Liver (tissue), 9 donors: ENCODE measurements around the gene SCYGR4. TPM values are rescaled to one million over a fixed set of nuclear protein-coding genes. Genes with fewer than 3 reads are reported as not detected.

Source experiments
- DNase-seq: peaks from one replicate; pipeline ENCODE4 v3.0.0-alpha.2; 2017; ENCODE audit warnings: low spot score
- H3K27ac ChIP-seq, 2 donors: one replicate each; pipeline ENCODE4 v1.7.0; 2013; ENCODE audit warnings: inconsistent platforms in 2 of 2, low read length in 2 of 2, control low read depth in 1 of 2, low read depth in 1 of 2, mild to moderate bottlenecking in 1 of 2
- H3K27me3 ChIP-seq, 4 donors: one replicate each; pipeline versions ENCODE4 v1.6.1 to v1.7.0; 2013; ENCODE audit warnings: low read length in 3 of 4, inconsistent platforms in 1 of 4, mild to moderate bottlenecking in 1 of 4, moderate library complexity in 1 of 4; ENCODE audit not compliant: control insufficient read depth in 4 of 4, insufficient read depth in 4 of 4
- H3K36me3 ChIP-seq, 4 donors: one replicate each; pipeline versions ENCODE4 v1.6.1 to v1.7.0; 2013; ENCODE audit warnings: low read length in 3 of 4, mild to moderate bottlenecking in 3 of 4, low read depth in 1 of 4, moderate library complexity in 1 of 4; ENCODE audit not compliant: control insufficient read depth in 4 of 4, insufficient read depth in 3 of 4
- H3K4me1 ChIP-seq, 4 donors: one replicate each; pipeline versions ENCODE4 v1.6.1 to v1.7.0; 2013; ENCODE audit warnings: low read length in 3 of 4, mild to moderate bottlenecking in 3 of 4, moderate library complexity in 1 of 4; ENCODE audit not compliant: control insufficient read depth in 4 of 4, insufficient read depth in 4 of 4
- H3K4me3 ChIP-seq, 3 donors: one replicate each; pipeline versions ENCODE4 v1.6.1 to v1.7.0; 2013; ENCODE audit warnings: low read length in 3 of 3, control low read depth in 1 of 3, low read depth in 1 of 3, mild to moderate bottlenecking in 1 of 3
- H3K9ac ChIP-seq, 2 donors: one replicate each; pipeline ENCODE4 v1.7.0; 2013; ENCODE audit warnings: low read length in 2 of 2, mild to moderate bottlenecking in 2 of 2, moderate library complexity in 2 of 2, control low read depth in 1 of 2, low read depth in 1 of 2
- H3K9me3 ChIP-seq, 4 donors: one replicate each; pipeline versions ENCODE4 v1.6.1 to v1.7.0; 2013; ENCODE audit warnings: low read length in 3 of 4; ENCODE audit not compliant: control insufficient read depth in 4 of 4
- EGR1 ChIP-seq, 2 donors: IDR thresholded peaks; 2 replicates each; pipeline ENCODE4 v1.6.1; 2016 to 2018; ENCODE audit warnings: antibody characterized with exemption in 2 of 2, low read depth in 2 of 2
- FOXA1 ChIP-seq: IDR thresholded peaks from 2 replicates; pipeline ENCODE4 v1.6.1; 2016; ENCODE audit warnings: antibody characterized with exemption
- FOXA2 ChIP-seq: IDR thresholded peaks from 2 replicates; pipeline ENCODE4 v1.6.1; 2016; ENCODE audit warnings: antibody characterized with exemption
- GABPA ChIP-seq, 2 donors: IDR thresholded peaks in 1 of 2; conservative IDR thresholded peaks in 1 of 2; 2 replicates each; pipeline ENCODE4 v1.6.1; 2016; ENCODE audit warnings: antibody characterized with exemption in 2 of 2, mild to moderate bottlenecking in 1 of 2, moderate library complexity in 1 of 2
- HNF4A ChIP-seq, 2 donors: conservative IDR thresholded peaks; 2 replicates each; pipeline ENCODE4 v1.6.1; 2016; ENCODE audit warnings: antibody characterized with exemption in 2 of 2, mild to moderate bottlenecking in 2 of 2
- HNF4G ChIP-seq: IDR thresholded peaks from 2 replicates; pipeline ENCODE4 v1.6.1; 2016; ENCODE audit warnings: antibody characterized with exemption
- JUND ChIP-seq, 2 donors: IDR thresholded peaks; 2 replicates each; pipeline ENCODE4 v1.6.1; 2016; ENCODE audit warnings: antibody characterized with exemption in 2 of 2
- NR2F2 ChIP-seq: IDR thresholded peaks from 2 replicates; pipeline ENCODE4 v1.6.1; 2016; ENCODE audit warnings: antibody characterized with exemption
- RAD21 ChIP-seq, 2 donors: IDR thresholded peaks; 2 replicates each; pipeline ENCODE4 v1.6.1; 2016; ENCODE audit warnings: antibody characterized with exemption in 2 of 2, mild to moderate bottlenecking in 2 of 2
- RXRA ChIP-seq, 2 donors: IDR thresholded peaks; 2 replicates each; pipeline ENCODE4 v1.6.1; 2017 to 2018; ENCODE audit warnings: antibody characterized with exemption in 2 of 2, mild to moderate bottlenecking in 1 of 2
- SP1 ChIP-seq: IDR thresholded peaks from 2 replicates; pipeline ENCODE4 v1.6.1; 2018; ENCODE audit warnings: antibody characterized with exemption, mild to moderate bottlenecking
- TAF1 ChIP-seq: conservative IDR thresholded peaks from 2 replicates; pipeline ENCODE4 v1.6.1; 2016; ENCODE audit warnings: antibody characterized with exemption, mild to moderate bottlenecking
- YY1 ChIP-seq: IDR thresholded peaks from 2 replicates; pipeline ENCODE4 v1.6.1; 2016; ENCODE audit warnings: antibody characterized with exemption, mild to moderate bottlenecking
- polyA plus RNA-seq, 2 donors: library from polyadenylated mRNA; stranded (reverse) in 1 of 2; unstranded in 1 of 2; fragments of 200-250 nt in 1 of 2; fragments of >200 nt in 1 of 2; fragmentation: Nextera tagmentation in 1 of 2; extraction: Ambion mirVana in 1 of 2; gene quantifications; one replicate each; pipeline versions ENCODE4 v1.2.1 to v1.2.3, GENCODE V29; 2013 to 2015
- total RNA-seq, 2 donors: library from RNA; depleted of rRNA; stranded (reverse); fragments of >200 nt; gene quantifications; one replicate each; pipeline ENCODE4 v1.2.3, GENCODE V29; 2014
- TF ChIP-seq, protein P1 (sequence below): IDR thresholded peaks from 2 replicates; pipeline ENCODE4 v1.6.1; 2016; ENCODE audit warnings: antibody characterized with exemption, mild to moderate bottlenecking
- TF ChIP-seq, protein P2 (sequence below): fragments of 150-350 bp; IDR thresholded peaks from 2 replicates; pipeline ENCODE4 v1.5.1; 2017; ENCODE audit warnings: improper control_type of control experiment, low read depth, low read length; ENCODE audit not compliant: missing input control
- TF ChIP-seq, protein P3 (sequence below): IDR thresholded peaks from 2 replicates; pipeline ENCODE4 v1.6.1; 2016; ENCODE audit warnings: antibody characterized with exemption
- TF ChIP-seq, protein P4 (sequence below): IDR thresholded peaks from 2 replicates; pipeline ENCODE4 v1.6.1; 2016; ENCODE audit warnings: antibody characterized with exemption
- TF ChIP-seq, protein P5 (sequence below): IDR thresholded peaks from 2 replicates; pipeline ENCODE4 v1.6.1; 2016; ENCODE audit warnings: antibody characterized with exemption
- donor health status: healthy.
- donor health status: healthy.
- donor health status: healthy.
- donor health status: healthy.
- donor health status: healthy.

Gene SCYGR4
- total and polyA plus RNA-seq, 4 donors, result not detected

DNA sequence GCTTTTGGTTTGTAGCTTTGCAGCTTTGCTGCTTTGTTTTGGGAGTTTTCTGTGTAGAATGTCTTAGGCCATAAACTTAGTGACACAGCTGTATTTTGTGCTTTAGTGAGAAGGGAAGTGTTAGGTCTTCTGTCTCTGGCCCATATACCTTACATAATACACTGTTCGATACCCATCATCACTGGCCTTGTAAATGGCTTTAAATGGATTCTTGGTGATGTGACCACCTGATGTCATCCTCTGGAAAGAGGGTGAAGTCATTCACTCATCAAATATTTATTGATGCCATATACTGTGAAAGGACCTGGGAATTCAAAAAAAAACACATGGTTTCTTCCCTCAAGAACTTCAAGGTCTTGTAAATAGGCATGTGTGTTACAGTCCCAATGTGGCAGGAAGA lies 37.5 kb upstream of the SCYGR4 start (continued):
- TF ChIP-seq, protein P1, sequence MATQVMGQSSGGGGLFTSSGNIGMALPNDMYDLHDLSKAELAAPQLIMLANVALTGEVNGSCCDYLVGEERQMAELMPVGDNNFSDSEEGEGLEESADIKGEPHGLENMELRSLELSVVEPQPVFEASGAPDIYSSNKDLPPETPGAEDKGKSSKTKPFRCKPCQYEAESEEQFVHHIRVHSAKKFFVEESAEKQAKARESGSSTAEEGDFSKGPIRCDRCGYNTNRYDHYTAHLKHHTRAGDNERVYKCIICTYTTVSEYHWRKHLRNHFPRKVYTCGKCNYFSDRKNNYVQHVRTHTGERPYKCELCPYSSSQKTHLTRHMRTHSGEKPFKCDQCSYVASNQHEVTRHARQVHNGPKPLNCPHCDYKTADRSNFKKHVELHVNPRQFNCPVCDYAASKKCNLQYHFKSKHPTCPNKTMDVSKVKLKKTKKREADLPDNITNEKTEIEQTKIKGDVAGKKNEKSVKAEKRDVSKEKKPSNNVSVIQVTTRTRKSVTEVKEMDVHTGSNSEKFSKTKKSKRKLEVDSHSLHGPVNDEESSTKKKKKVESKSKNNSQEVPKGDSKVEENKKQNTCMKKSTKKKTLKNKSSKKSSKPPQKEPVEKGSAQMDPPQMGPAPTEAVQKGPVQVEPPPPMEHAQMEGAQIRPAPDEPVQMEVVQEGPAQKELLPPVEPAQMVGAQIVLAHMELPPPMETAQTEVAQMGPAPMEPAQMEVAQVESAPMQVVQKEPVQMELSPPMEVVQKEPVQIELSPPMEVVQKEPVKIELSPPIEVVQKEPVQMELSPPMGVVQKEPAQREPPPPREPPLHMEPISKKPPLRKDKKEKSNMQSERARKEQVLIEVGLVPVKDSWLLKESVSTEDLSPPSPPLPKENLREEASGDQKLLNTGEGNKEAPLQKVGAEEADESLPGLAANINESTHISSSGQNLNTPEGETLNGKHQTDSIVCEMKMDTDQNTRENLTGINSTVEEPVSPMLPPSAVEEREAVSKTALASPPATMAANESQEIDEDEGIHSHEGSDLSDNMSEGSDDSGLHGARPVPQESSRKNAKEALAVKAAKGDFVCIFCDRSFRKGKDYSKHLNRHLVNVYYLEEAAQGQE, result no peak
- TF ChIP-seq RAD21 (IDR thresholded peaks at IDR 0.05), result no peak

DNA sequence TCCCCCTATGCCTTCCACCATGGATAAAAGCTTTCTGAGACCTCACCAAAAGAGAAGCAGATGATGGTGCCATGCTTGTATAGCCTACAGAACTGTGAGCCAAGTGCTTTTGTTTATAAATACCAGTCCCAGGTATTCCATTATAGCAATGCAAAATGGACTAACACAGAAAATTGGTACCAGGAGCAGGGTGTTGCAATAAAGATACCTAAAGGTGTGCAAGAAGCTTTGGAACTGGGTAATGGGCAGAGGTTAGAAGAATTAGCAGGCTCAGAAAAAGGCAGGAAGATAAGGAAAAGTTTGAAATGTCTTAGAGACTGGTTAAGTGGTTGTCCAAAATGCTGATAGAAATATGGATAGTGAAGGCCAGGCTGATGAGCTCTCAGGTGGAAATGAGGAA lies 34.9 kb upstream of the SCYGR4 start:
- no peaks in the 10 kb centered on the region for H3K4me1 ChIP-seq
- DNase-seq, result no peak
- no peak for TF ChIP-seq RXRA (IDR thresholded peaks at IDR 0.05)
- no peak for TF ChIP-seq YY1
- no peak for TF ChIP-seq HNF4G
- no peak for TF ChIP-seq GABPA (IDR thresholded peaks at IDR 0.05 in 1 of 2, conservative IDR thresholded peaks at IDR 0.05 in 1 of 2)
- no peak for TF ChIP-seq RAD21 (IDR thresholded peaks at IDR 0.05)
- no peak for TF ChIP-seq TAF1
- TF ChIP-seq SP1, result no peak
- TF ChIP-seq HNF4A (conservative IDR thresholded peaks at IDR 0.05), result no peak
- TF ChIP-seq, protein P2, sequence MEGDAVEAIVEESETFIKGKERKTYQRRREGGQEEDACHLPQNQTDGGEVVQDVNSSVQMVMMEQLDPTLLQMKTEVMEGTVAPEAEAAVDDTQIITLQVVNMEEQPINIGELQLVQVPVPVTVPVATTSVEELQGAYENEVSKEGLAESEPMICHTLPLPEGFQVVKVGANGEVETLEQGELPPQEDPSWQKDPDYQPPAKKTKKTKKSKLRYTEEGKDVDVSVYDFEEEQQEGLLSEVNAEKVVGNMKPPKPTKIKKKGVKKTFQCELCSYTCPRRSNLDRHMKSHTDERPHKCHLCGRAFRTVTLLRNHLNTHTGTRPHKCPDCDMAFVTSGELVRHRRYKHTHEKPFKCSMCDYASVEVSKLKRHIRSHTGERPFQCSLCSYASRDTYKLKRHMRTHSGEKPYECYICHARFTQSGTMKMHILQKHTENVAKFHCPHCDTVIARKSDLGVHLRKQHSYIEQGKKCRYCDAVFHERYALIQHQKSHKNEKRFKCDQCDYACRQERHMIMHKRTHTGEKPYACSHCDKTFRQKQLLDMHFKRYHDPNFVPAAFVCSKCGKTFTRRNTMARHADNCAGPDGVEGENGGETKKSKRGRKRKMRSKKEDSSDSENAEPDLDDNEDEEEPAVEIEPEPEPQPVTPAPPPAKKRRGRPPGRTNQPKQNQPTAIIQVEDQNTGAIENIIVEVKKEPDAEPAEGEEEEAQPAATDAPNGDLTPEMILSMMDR, result no peak
- TF ChIP-seq FOXA1, result no peak
- TF ChIP-seq, protein P3, sequence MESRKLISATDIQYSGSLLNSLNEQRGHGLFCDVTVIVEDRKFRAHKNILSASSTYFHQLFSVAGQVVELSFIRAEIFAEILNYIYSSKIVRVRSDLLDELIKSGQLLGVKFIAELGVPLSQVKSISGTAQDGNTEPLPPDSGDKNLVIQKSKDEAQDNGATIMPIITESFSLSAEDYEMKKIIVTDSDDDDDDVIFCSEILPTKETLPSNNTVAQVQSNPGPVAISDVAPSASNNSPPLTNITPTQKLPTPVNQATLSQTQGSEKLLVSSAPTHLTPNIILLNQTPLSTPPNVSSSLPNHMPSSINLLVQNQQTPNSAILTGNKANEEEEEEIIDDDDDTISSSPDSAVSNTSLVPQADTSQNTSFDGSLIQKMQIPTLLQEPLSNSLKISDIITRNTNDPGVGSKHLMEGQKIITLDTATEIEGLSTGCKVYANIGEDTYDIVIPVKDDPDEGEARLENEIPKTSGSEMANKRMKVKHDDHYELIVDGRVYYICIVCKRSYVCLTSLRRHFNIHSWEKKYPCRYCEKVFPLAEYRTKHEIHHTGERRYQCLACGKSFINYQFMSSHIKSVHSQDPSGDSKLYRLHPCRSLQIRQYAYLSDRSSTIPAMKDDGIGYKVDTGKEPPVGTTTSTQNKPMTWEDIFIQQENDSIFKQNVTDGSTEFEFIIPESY, result no peak
- TF ChIP-seq EGR1 (IDR thresholded peaks at IDR 0.05; ENCODE audit: low read depth in 2 of 2), result no peak
- no peak for TF ChIP-seq JUND (IDR thresholded peaks at IDR 0.05)
- TF ChIP-seq, protein P4, sequence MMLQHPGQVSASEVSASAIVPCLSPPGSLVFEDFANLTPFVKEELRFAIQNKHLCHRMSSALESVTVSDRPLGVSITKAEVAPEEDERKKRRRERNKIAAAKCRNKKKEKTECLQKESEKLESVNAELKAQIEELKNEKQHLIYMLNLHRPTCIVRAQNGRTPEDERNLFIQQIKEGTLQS, result no peak
- TF ChIP-seq, protein P5, sequence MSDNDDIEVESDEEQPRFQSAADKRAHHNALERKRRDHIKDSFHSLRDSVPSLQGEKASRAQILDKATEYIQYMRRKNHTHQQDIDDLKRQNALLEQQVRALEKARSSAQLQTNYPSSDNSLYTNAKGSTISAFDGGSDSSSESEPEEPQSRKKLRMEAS, result no peak
- TF ChIP-seq NR2F2, result no peak
- TF ChIP-seq, protein P1, result no peak
- TF ChIP-seq FOXA2, result no peak

More for the DNA sequence above, 34.9 kb upstream of the SCYGR4 start:
- H3K36me3 ChIP-seq, result no peaks in the 10 kb centered on the region
- no peak overlapping the region for H3K4me3 ChIP-seq
- no peak overlapping the region for H3K27ac ChIP-seq
- no peaks in the 10 kb centered on the region for H3K27me3 ChIP-seq
- peaks cover 0 to 14% (median under 1%) of the 10 kb centered on the region in 4 donors for H3K9me3 ChIP-seq
- H3K9ac ChIP-seq, result no peak overlapping the region
